Inferior parietal cortex (tissue), 1 donor: Measurements from ENCODE around the gene HDAC4.

ENCODE experiments used
- DNase-seq: peaks from one replicate; pipeline ENCODE4 v3.0.0-alpha.2; 2016; ENCODE audit errors: extremely low spot score

Gene HDAC4

DNA sequence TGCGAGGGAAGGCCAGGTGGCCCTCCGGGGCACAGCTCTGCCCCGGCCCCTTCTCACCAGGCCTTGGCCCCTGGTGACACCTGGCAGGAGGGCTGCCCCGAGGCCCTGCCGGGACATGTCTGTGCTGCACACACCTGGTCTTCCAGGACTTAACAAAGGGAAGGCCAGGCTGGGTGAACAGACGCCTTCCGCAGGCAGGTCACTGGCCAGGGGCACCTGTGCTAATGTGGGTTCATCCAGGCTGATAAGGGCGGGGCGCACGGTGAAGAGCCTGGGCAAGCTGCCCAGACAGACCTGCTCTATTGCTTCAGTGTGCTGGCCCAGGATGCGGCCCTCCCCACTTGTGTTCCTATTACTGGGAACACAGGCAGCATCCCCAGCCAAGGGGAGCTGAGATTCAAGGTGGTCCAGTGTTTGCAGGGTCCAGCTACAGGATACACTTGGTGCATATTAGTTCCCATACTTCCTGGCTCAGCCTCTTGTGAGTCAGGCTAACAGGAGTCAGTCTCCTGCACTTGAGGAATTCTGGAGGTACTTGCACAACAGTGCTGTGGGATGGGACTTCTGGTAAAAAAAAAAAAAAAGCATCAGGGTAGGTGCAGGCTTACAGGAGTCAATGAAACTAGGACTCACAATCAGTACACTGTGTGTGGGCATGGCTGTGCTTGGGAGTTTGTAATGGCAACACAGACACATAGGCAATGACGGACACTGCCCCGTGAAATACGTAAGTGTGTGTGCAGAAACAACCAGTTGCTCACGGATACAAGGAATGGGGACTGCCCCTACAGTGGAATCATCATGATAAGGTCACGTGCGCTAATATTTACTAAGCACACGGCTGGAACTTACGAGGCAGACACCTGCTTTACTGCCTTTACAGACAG is 291.5 kb downstream of the HDAC4 start:
- DNase-seq: no peak

DNA sequence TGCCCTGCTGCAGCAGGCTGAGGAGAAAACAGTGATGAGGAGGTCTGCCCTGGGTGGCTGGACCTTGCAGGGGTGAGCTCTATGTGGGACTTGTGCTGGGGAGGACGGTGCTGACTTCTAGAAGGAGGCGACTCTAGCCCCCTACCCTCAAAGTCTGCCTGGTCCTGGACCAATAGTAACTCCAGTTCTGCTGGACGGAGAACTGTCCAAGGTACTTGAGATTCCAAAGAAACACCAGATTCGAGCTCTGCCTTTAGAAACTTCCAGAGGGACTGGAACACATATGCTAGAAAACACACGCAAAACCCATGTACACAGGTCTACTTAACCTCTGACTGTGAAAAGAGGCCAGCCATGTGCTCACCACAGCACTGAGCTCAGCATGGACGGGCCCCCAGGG is 292.4 kb downstream of the HDAC4 start:
- DNase-seq: no peak

DNA sequence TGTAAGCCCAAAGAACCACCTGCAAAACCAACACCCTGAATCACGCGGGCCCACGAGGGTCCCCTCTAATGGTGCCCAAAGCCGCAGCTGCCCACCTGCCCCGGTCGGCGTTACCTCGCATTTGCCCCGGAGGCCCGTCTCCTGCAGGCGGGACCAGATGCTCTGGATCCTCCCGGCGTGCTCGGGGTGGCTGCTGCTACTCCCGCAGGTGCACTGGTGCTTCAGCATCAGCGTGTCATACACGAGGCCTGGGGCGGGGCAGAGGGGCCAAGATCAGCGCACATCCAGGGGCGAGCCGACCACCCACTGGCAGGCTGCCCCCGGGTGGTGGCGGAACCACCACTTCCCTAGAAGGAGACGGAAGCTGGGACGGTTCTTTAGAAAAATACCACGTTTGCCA is 292.9 kb downstream of the HDAC4 start:
- DNase-seq: no peak

DNA sequence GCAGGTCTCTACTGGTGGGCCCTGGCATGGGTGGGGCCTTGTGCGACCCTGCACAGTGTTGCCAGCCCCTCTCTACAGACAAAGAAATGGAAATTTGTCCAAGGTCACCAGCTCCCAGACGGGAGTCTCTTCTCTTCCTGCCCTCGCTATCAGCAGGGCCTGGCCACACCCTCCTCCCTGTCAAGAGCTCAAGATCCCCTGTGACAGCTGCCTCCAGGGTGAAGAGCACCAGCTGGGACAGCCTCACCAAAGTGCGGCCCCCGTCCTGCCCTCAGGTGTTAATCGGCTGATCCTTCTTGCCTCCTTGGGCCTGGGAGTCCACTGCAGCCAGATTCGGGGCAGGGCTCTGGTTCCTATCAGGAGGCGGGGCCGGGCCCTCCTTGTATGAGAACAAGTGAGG is 293.9 kb downstream of the HDAC4 start:
- DNase-seq: no peak

DNA sequence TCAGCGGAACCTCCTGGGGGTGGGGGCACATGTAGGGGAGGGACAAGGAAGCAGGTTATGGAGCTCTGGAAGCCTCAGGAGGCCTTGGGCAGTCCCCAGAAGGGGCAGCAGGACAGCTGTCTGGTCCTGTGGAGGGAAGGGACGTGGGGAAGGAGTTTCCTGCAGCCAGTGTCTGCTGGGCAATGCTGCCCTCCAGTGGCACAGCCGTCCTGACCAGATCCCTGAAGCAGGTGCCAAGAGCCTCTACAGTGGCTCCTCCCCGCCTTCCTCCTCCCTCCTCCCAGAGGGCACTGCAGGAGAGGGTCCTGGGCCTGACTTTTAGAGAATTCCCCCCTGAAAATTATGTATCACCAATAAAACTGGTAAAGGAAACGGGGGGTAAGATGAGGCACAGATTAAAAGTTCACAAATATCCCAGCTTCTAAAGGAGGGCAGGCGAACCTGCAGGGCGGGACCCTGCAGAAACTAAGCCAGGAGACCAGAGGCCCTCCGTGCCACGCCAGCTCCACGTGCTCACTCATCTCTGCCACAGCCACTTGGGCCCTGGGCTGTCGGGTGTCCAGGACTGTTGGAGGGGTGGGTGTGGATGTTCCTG is 294.4 kb downstream of the HDAC4 start:
- DNase-seq: peak; percentile 76

DNA sequence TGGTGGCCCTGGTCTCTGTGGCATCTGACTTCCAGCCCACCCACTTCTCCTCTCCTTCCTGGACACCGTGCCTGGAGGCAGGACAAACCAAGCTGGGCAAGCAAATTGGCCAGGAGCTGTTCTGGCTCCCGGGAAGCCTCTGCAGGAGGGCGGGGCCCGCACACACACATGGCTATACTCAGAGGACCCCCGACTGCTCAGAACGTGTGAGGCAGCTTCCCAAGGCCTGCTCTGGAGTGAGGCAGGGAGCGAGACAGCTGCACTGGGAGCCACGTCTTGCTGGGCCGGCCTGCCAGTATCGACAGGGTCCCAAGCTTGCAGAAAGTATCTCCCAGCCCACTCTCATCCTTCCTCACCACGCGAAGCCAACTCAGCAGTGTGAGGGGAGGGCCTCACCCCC is 295.6 kb downstream of the HDAC4 start:
- no peak for DNase-seq

DNA sequence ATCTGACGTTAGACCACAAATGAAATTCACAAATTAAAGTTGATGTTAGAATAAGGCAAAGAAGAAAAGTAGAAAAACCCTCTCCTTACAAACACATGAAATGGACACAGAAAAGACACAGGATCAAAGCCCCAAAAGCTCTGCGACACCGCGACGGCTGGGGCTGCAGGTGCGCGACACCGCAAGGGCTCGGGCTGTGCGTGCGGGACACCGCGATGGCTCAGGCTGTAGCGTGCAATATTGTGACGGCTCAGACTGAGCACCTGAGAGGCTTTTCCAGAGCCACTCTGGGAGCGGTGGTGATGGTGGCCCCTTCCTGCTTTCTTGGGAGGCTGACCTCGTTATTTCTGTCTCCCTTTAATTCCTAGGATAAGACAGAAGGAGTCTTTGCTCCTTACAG is 296.0 kb downstream of the HDAC4 start:
- DNase-seq: no peak

DNA sequence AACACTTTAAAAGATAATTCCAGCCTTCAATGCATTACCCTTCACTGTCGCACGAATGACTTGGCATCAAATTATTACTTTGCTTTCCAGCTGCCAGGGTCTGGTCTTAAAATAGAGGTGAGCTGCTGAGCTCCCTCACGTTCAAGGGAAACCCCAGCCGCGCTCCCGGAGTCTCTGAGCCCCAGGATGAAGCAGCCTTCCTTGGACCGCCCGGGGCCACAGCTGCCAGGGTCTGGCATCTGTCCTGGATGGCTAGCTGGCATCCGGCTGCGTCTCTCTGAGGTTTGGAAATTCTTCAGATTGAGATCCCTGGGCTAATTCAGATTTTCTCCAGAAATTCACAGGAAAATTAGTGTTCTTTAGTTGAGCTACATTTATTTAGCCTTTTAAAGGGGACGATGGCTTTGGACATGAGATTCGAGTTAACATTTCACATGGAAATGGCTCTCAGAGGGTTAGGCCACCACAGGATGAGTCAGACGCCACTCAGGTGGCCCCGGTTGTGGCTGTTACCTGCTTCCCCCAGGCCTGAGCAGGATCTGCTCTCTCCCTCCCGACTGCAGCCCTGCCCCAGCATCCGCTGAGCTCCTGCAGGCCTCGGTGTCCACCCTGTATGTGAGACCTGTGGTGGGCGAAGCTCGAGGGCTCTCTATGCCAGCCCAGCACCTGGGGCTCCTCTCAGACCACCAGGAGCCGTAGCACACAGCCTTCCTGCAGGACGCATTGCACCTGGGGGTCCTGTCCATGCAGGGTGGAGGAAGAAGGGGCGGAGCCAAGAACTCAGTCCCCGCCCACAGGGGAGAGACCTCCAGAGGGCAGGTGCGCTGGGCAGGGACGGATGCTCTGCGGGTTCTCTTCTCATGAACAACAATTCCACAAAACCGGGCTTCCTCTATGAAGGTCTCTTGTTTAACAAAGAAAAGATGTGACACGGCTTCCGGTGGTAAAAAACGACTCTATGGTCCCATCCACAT is 297.4 kb downstream of the HDAC4 start:
- DNase-seq: no peak

DNA sequence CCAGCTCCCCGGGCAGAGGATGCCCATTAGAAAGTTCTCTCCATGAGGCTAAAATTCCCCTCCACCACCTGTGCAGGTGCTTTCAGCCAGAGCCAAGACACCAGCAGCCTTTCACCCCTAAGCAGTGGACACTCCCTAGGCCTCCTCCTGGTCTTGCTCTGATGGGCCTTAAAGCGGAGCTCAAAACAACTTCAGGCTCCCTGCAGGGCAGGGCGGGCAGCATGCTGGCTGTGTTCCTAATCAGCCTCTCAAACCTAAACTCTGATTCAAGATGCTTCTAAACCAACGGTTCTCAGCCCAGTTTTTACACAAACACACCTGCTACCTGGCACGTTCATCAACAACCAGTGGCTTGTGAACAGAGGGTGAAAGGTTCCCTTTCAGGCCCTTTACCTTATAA is 298.6 kb downstream of the HDAC4 start:
- DNase-seq: no peak

DNA sequence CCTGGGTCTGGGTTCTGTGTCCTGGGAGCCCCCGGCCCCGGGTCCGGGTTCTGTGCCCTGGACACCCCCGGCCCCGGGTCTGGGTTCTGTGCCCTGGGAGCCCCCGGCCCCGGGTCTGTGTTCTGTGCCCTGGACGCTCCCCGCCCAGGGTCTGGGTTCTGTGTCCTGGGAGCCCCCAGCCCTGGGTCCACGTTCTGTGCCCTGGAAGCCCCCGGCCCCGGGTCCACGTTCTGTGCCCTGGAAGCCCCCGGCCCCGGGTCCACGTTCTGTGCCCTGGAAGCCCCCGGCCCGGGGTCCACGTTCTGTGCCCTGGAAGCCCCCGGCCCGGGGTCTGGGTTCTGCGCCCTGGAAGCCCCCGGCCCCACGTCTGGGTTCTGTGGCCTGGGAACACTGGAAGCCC is 299.0 kb downstream of the HDAC4 start:
- no peak for DNase-seq

DNA sequence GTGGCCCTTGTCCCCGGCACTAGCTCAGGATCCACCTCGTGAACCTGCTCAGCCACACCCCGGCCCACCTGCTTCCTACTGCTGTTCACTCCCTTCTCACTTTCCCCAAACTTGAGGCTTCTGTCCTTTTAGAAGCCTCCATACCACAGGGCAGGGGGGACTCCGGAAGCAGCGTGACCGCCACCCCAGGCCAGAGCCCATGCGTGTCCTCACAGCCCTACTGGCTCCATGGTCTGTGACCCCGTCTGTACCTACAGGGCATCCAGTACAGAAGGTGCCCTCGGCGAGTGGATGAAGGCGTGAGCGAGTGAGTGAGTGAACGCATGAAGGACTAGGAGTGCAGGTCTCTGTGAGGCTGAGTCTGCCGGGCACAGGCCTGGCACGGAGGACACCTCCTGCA is 299.7 kb downstream of the HDAC4 start:
- DNase-seq: no peak

DNA sequence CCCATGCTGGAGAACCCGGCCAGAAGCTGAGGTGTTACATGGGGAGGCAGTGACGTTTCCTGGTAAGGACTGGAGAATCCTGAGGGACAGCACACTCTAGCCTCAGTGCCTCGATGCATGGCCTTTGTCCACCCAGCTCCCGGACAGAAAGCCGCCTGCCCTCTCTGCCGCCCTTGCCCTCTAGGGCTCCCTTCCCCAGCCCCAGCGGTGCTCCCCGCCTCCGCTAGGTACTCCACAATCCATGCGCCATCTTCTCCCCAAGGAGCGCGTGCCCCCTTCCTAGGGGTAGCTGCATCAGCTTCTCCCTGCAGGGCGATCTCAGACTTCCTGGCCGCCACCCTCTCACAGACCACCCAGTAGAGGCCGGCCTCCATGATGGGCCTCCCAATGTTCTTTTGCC is 301.3 kb downstream of the HDAC4 start:
- DNase-seq: no peak

DNA sequence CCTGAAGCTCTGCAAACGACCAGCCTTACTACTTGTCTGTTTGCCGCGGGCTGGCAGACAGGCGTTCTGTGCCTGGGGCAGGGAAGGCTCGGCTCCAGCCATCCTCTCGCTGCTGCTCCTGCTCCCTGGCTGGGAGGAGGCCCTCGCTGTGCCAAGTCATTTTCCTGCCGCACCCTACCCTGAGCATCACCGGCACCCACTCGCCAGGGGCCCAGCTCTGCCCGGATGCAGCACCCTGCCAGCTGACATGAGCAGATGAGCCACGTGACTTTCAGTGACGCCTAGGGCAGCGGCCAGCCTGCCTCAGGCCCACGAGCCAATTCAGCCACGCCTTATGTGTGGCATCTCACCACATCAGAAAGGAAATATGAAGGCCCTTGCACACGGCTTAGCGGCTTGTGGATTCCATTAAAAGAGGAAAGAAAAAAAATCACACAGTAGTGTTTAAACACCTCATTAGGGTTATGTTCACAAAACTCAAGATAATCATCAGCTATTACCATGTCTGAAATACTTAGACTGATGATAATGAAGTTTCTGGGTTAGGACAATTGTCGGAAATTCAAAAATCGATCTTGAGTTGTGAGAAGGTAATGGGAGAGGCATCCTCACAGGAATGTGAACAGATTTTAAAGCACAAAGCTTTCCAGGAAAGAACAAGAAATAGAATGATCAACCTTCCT is 302.4 kb downstream of the HDAC4 start:
- no peak for DNase-seq

DNA sequence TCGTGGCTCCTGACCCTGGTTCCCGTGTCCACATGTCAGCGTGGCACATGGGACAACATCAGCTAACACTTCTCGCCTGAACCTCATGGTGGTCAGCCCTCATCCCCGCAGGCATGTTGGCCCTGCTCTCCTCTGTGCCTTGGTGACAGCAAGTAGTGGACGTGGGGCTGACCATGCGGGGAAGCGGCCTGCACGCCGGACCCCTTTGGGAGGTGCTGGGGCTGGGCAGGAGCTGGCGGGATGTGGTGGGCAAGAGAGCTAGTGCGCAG is 303.5 kb downstream of the HDAC4 start:
- no peak for DNase-seq

DNA sequence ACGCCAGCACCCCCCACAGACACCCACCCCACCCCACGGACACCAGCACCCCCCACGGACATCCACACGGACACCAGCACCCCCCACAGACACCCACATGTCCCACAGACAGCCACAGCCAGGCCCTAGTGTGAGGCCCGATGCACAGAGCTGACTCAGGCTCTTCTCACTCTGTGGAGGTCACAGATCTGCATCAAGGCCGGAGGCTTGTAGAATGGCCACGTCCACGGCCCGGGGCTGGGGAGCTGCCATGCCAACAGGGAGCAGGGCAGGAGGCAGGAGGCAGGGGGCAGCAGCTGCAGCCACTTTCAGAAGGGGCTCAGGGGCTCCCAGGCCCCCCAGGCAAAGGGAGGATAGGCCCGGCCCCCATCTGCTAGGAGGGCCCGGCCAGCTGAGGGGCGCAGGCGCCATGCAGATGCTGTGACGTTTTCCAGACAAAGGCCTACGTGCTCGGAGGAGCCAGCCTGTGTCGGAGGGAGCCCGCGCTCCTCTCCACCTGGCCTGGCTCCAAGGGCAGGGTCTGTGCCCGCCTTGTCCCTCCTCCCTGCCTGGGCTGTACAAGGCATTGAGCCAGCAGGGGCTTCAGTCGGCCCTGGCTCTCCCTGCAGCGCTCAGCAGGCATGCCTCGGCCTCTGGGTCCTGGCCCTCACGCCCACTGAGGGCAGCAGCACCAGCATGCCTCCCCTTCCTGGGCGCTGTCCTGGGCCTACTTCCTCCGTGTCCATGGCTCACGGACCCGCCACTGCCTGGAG is 304.0 kb downstream of the HDAC4 start:
- DNase-seq: no peak

DNA sequence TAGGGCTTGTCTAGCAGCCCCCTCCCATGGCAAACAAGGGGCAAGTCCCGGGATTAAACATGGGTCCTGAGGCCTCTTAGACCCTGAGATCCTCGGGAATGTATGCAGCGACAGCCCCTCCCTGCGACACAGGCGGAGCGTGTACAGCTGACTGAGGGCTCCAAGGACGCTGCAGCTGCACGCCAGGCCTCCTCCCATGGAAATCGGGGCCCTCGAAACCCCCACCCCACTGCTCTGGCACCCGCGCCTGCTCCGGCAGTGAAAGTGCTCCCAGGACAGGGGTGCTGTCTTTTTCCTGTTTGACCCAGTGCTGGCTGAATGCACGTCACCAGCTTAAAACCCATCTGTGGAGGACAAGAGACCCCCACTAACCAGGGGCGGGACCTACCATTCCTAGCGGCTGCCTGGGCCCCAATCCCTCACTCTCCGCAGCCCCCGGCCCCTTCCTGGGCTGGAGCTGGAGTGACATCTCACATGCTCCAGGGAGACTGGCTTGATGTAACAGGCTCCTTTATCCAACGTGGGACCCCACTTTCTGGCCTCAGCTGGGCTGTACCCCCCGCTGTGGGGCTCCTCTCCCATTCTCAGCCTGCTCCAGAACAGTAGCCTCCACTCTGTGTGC is 305.2 kb downstream of the HDAC4 start:
- DNase-seq: no peak

DNA sequence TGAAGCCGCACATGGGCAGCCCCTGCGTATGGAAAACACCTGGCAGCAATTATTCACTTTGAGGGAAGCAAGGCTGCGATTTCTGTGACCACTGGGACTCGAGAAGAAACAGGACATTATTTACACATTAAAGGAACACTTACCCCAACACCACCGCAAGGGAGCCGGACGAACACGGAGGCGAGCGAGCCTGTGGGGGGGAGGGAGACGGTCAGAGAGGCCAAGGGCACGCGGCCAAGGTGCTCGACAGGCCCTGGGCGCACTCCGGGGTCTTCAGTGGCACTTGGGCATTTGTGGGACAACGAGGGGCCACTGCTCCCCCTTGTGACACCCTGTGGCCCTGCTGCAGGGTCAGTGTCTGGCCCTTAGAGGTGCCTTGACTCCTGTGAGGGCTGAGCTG is 306.0 kb downstream of the HDAC4 start:
- DNase-seq: no peak

DNA sequence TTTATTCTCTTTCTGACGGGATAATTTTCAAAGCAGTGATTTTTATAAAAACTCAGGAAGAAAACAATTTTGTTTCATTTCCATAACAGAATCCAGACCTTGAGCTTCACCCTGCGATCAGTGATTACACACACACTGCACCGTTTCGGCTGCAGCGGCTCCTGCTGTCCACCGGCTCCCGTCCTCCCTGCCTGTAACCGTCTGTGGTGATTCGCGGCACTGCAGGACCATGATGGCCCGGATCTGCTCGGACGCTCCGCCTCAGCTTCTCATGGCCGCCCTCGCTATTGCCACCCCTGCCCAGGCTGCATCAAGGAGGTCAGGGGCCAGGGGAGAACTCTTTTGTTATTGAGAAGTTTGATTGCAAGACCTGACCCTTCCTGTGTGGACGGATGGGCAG is 306.9 kb downstream of the HDAC4 start:
- DNase-seq: no peak

DNA sequence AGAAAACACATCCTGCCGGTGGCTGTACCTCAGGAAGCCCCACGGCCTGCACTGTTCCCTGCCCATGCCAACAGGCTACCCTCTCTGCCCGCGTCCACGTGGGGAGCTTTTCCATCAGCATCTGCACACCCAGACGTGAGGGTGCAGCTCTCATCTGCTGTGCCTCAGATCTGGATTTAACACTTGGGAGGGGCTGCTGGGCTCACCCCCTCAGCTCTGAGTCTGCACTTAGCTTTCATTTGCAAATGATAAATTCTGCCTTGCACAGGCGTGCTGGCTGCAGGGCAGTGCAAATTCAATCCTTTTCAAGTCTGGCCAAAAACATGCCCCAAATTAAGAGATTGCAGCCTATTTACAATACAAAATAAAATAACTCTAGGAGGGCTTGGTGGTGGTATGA is 307.3 kb downstream of the HDAC4 start:
- no peak for DNase-seq

DNA sequence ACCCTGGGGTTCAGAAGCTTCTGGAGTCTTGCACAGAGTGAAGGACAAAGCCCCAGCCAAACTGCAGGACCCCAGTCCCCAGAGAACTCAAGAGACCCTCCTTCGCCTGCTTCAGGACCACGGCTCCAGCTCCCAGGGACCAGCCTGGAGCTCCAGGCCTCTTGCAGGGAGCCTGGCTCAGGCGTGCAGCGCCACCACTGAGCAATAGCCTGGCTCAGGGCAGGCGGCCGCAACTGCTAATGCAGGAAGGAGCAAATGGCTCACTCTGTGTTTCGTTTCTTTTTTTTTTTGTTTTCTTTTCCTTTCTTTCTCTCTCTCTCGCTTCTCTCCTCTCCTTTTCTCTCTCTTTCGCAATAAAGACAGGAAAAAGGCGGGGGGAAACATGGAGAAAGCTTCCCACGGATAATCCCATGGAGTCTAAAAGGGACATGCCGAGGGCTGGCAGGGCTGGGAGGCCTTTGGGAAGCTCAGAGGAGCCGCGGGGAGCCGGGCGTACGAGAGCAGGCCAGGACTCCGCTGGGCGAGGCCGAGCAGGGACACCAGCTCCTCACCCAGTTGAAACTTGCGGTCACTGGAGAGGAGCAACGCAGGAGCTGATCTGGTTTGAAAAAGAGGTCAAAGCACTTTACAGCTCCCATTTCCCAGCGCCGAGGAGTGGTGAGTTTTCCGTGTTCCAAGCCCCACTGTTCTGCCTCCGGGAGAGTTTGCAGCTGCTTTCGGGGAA is 308.1 kb downstream of the HDAC4 start:
- no peak for DNase-seq
